ENCODE measurements around the gene SORBS1.

DNA sequence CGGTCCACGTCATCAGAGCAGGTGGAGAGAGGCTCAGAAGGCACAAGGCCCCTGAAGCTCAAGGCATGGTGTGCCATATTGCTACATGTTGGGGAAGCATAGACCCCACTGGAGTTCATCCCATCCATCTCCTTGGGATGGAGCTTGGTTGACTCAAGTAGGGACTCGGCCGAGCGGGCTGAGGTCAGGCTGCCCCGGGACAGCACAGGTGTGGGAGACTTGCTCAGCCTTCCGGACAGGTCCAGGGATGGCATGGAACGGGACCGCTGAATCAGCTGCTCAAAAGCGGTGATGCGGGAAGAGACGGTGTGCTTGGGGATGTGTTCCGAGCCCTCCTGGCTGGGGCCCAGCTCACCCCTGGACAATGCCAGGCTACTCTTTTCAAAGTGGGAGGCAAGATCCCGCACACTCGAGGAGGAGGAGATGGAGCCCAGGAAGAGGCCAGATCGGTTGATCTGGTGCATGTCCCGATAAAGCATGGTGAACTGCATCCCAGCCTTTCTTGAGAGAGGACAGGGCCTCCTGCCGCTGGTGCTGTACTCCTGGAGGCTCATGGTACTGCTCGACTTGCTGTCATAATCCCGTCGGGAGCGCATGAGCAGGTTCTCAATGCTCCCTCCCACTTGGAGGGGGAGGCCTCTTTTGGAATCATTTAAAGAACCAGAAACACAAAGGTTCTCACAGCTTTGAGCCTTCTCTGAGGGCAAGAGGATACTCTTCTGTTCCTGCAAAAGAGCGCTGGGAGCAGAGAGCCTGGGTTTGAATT, 204.8 kb downstream of the SORBS1 start:
- TF ChIP-seq, protein P1, sequence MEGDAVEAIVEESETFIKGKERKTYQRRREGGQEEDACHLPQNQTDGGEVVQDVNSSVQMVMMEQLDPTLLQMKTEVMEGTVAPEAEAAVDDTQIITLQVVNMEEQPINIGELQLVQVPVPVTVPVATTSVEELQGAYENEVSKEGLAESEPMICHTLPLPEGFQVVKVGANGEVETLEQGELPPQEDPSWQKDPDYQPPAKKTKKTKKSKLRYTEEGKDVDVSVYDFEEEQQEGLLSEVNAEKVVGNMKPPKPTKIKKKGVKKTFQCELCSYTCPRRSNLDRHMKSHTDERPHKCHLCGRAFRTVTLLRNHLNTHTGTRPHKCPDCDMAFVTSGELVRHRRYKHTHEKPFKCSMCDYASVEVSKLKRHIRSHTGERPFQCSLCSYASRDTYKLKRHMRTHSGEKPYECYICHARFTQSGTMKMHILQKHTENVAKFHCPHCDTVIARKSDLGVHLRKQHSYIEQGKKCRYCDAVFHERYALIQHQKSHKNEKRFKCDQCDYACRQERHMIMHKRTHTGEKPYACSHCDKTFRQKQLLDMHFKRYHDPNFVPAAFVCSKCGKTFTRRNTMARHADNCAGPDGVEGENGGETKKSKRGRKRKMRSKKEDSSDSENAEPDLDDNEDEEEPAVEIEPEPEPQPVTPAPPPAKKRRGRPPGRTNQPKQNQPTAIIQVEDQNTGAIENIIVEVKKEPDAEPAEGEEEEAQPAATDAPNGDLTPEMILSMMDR (IDR thresholded peaks at IDR 0.05; ENCODE audit: insufficient read depth, low read depth, low read length), result no peak
- no peak for TF ChIP-seq EZH2 (IDR thresholded peaks at IDR 0.05; ENCODE audit: insufficient read depth, low read length)

Measured in astrocyte (in vitro differentiated cells and primary cell).